ENCODE data around the gene CGRRF1. TPM values are rescaled to one million over a fixed set of nuclear protein-coding genes. Genes with fewer than 3 reads are reported as not detected.

The CGRRF1 gene
- total and polyA plus RNA-seq, 9 of the 15 experiments (the other 6 are each of a cell fraction or from before 2014, with no cell fraction given): 2.8 to 15.8 (median 4.6) TPM

GRCh38 chr14:54486685-54487084, 23.0 kb upstream of the CGRRF1 start (continued):
- no peak for TF ChIP-seq RERE (CRISPR knock-in tag; IDR thresholded peaks at IDR 0.05; ENCODE audit: borderline replicate concordance)
- TF ChIP-seq POLR2H (tag; IDR thresholded peaks at IDR 0.05; ENCODE audit: low read depth): no peak
- TF ChIP-seq DACH1 (IDR thresholded peaks at IDR 0.05; ENCODE audit: partially characterized antibody): peak; percentile 14
- no peak for TF ChIP-seq HDAC6 (IDR thresholded peaks at IDR 0.05; ENCODE audit: low read depth, low read length)
- TF ChIP-seq PHTF2 (CRISPR knock-in tag; IDR thresholded peaks at IDR 0.05): no peak
- TF ChIP-seq MBD2 (IDR thresholded peaks at IDR 0.05; ENCODE audit: borderline replicate concordance, low read depth): no peak
- no peak for TF ChIP-seq CREB3 (tag; conservative IDR thresholded peaks at IDR 0.05; ENCODE audit: low read depth)
- no peak for TF ChIP-seq NR2F6 (CRISPR knock-in tag; IDR thresholded peaks at IDR 0.05)
- TF ChIP-seq MTA2 (IDR thresholded peaks at IDR 0.05; ENCODE audit: low read depth): 0 out of 2 replicates have a peak, but pooled peaks have one; percentile 29
- peak; percentile 57 for TF ChIP-seq TCF7L2 (IDR thresholded peaks at IDR 0.05; ENCODE audit: low read depth, low read length)
- TF ChIP-seq CEBPZ (IDR thresholded peaks at IDR 0.05; ENCODE audit: borderline replicate concordance, low read depth, low read length): no peak
- TF ChIP-seq GABPB2 (CRISPR knock-in tag; conservative IDR thresholded peaks at IDR 0.05): no peak
- no peak for TF ChIP-seq BDP1 (IDR thresholded peaks at IDR 0.05; ENCODE audit: insufficient read depth, insufficient read length)
- TF ChIP-seq GATAD2B (IDR thresholded peaks at IDR 0.05; ENCODE audit: borderline replicate concordance): no peak
- TF ChIP-seq HCFC1 (IDR thresholded peaks at IDR 0.05; ENCODE audit: low read depth, low read length): no peak
- TF ChIP-seq ZNF3 (CRISPR knock-in tag; IDR thresholded peaks at IDR 0.05): no peak
- TF ChIP-seq JUN (IDR thresholded peaks at IDR 0.05; ENCODE audit: borderline replicate concordance, low read depth, low read length): no peak
- no peak for TF ChIP-seq JUN (CRISPR knock-in tag; IDR thresholded peaks at IDR 0.05; ENCODE audit: borderline replicate concordance)
- TF ChIP-seq CCNT2 (IDR thresholded peaks at IDR 0.05; ENCODE audit: borderline replicate concordance, extremely low read depth, insufficient read length, low read depth, low read length): peak; percentile 26

Data from K562 (cell line).